CD4-positive, alpha-beta T cell (primary cell): ENCODE data around the gene MRPL44. TPM values are rescaled to one million over a fixed set of nuclear protein-coding genes. Genes with fewer than 3 reads are reported as not detected.
"Not testable (repeated sequence)": the region's sequence is repeated elsewhere in the genome, so short reads cannot be mapped to it uniquely, and the experiment has no call there.

ENCODE experiments used
- ATAC-seq: fragments of 200-7000 bp; cut with Tn5 transposase; one replicate; pipeline ENCODE4 v1.10.0; 2022; ENCODE audit warnings: mild to moderate bottlenecking; ENCODE audit not compliant: poor library complexity
- CTCF ChIA-PET: fragments of 350-600 bp; sonication (Branson Sonifier 250); formaldehyde crosslinking; loops from one replicate; lab custom pipeline; 2021; ENCODE audit warnings: antibody characterized with exemption, inconsistent platforms; lab: Charles Lee
- POLR2A ChIA-PET: fragments of 350-600 bp; sonication (Branson Sonifier 250); formaldehyde crosslinking; loops from one replicate; lab custom pipeline; 2021; ENCODE audit warnings: antibody characterized with exemption, inconsistent platforms; lab: Charles Lee
- DNase-seq, 14 experiments: peaks; one replicate each; pipeline ENCODE4 v3.0.0-alpha.2; 2013 to 2020; ENCODE audit warnings: mixed read lengths in 2 of 14
- H3K27ac ChIP-seq, 2 donors: one replicate each; pipeline versions ENCODE4 v1.5.1 to v1.7.0; 2013; ENCODE audit warnings: low read length in 2 of 2, low read depth in 1 of 2, mild to moderate bottlenecking in 1 of 2
- H3K27me3 ChIP-seq, 2 experiments: 1 replicate in 1 of 2; 2 replicates in 1 of 2; pipeline versions ENCODE4 v1.6.1 to v1.7.0; 2013; ENCODE audit warnings: low read length in 2 of 2, control low read depth in 1 of 2, mild to moderate bottlenecking in 1 of 2, moderate library complexity in 1 of 2; ENCODE audit not compliant: insufficient read depth in 2 of 2, control insufficient read depth in 1 of 2
- H3K36me3 ChIP-seq: one replicate; pipeline ENCODE4 v1.6.1; 2013; ENCODE audit warnings: low read length, control low read depth; ENCODE audit not compliant: insufficient read depth
- H3K4me1 ChIP-seq: one replicate; pipeline ENCODE4 v1.6.1; 2013; ENCODE audit warnings: low read length, control low read depth; ENCODE audit not compliant: insufficient read depth
- H3K4me3 ChIP-seq: one replicate; pipeline ENCODE4 v1.5.1; 2013; ENCODE audit warnings: mild to moderate bottlenecking, low read length, moderate library complexity
- H3K9me3 ChIP-seq, 2 experiments: 1 replicate in 1 of 2; 2 replicates in 1 of 2; pipeline versions ENCODE4 v1.6.1 to v1.7.0; 2013; ENCODE audit warnings: low read length in 2 of 2, mild to moderate bottlenecking in 2 of 2, control low read depth in 1 of 2, moderate library complexity in 1 of 2; ENCODE audit not compliant: control insufficient read depth in 1 of 2, insufficient read depth in 1 of 2
- H3K27ac Mint-ChIP-seq: one replicate; pipeline ENCODE4 v1.8.0; 2020; ENCODE audit warnings: mixed read lengths
- H3K27me3 Mint-ChIP-seq: one replicate; pipeline ENCODE4 v1.8.0; 2021; ENCODE audit warnings: mixed read lengths
- H3K36me3 Mint-ChIP-seq: one replicate; pipeline ENCODE4 v1.8.0; 2021; ENCODE audit warnings: low read depth, mixed read lengths
- H3K4me1 Mint-ChIP-seq: one replicate; pipeline ENCODE4 v1.8.0; 2021; ENCODE audit warnings: low read depth, mixed read lengths
- H3K4me3 Mint-ChIP-seq: one replicate; pipeline ENCODE4 v1.8.0; 2020; ENCODE audit warnings: mild to moderate bottlenecking, mixed read lengths
- H3K9me3 Mint-ChIP-seq: one replicate; pipeline ENCODE4 v1.8.0; 2020; ENCODE audit warnings: mixed read lengths
- intact Hi-C, 2 experiments: fragments of 100-400 bp; cut with DNase I in 1 of 2; cut with micrococcal nuclease in 1 of 2; formaldehyde crosslinking; loops; one replicate each; pipeline versions ENCODE4 v1.15.1 to v1.9.0; 2023 to 2025; cut with DNase I, micrococcal nuclease
- total RNA-seq, 174 experiments: library from RNA in 2 of 174; stranded (reverse) in 2 of 174; gene quantifications; one replicate each; pipeline ENCODE4 v1.2.3 and lab custom pipeline; 2021 to 2026
- TF ChIP-seq, protein P1 (sequence below): fragments of 200-600 bp; IDR thresholded peaks from one replicate; pipeline ENCODE4 v1.8.0; 2022; ENCODE audit warnings: antibody characterized with exemption, mild to moderate bottlenecking

MRPL44 gene
- total RNA-seq, 2 experiments from 2014 or later: 40.0 to 40.1 TPM

DNA sequence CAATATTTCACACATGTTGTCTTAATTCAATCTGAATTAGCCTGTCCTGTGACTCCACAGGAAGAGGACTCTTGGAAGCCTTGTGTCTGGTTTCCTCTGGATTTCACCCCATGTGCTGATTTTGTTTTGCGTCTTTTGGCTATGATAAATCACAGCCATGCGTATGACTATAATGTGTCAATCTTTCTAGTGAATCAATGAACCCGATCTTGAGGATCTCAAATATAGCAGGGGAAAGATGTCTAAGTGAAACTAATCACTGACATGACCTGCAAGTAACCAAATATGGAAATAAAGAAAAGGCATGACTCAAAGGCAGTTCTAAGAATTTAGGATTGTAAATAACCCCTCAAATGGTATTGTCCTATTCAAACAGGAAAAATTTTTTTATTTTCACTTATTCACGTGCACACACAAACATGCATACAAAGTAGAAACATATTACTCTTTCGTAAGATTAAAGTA is 20.4 kb upstream of the MRPL44 start:
- no peak overlapping the region for H3K4me3 Mint-ChIP-seq
- no peak for ATAC-seq
- Histone ChIP-seq H3K4me1 (peaks cover 24% of the 10 kb centered on the region), H3K36me3 (no peaks in the 10 kb centered on the region), H3K27me3 (no peaks in the 10 kb centered on the region), H3K9me3 (no peaks in the 10 kb centered on the region), H3K27ac (no peak overlapping the region), H3K4me3 (no peak overlapping the region)
- TF ChIP-seq, protein P1, sequence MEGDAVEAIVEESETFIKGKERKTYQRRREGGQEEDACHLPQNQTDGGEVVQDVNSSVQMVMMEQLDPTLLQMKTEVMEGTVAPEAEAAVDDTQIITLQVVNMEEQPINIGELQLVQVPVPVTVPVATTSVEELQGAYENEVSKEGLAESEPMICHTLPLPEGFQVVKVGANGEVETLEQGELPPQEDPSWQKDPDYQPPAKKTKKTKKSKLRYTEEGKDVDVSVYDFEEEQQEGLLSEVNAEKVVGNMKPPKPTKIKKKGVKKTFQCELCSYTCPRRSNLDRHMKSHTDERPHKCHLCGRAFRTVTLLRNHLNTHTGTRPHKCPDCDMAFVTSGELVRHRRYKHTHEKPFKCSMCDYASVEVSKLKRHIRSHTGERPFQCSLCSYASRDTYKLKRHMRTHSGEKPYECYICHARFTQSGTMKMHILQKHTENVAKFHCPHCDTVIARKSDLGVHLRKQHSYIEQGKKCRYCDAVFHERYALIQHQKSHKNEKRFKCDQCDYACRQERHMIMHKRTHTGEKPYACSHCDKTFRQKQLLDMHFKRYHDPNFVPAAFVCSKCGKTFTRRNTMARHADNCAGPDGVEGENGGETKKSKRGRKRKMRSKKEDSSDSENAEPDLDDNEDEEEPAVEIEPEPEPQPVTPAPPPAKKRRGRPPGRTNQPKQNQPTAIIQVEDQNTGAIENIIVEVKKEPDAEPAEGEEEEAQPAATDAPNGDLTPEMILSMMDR: no peak
- intact Hi-C loops: no loop called here
- peaks cover 8% of the 10 kb centered on the region for H3K36me3 Mint-ChIP-seq
- no peak for DNase-seq
- CTCF ChIA-PET: interaction anchor here (0.6 kb wide), 1 partner anchor 24 kb away, joined by 3 read pairs; no protein-coding TSS in a partner anchor
- peaks cover 73% of the 10 kb centered on the region for H3K4me1 Mint-ChIP-seq
- H3K9me3 Mint-ChIP-seq: no peaks in the 10 kb centered on the region
- peak overlapping the region; percentile 37 for H3K27ac Mint-ChIP-seq
- POLR2A ChIA-PET: no interaction called here
- H3K27me3 Mint-ChIP-seq: no peaks in the 10 kb centered on the region

DNA sequence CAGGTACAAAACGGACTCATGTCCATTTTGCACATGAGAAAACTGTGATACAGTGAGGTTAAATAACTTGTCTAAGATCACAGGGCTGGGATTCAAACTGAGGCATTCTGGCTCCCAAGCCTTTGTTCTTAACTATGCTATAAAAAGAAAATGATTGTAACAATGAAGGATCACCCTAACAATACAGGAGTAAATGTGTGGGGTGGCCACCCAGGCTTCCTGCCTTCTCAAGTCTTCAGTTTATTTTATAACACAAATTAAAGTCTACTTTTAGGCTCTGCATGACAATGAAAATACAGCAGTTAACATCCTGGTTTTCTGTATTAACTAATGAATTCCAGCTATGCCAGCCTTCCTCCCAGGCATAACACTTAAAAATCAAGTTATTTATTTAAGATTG is 19.7 kb upstream of the MRPL44 start:
- CTCF ChIA-PET: interaction anchor here (1.5 kb wide), 1 partner anchor 33 kb away, joined by 4 read pairs; no protein-coding TSS in a partner anchor
- intact Hi-C loops: no loop called here
- ATAC-seq: no peak

DNA sequence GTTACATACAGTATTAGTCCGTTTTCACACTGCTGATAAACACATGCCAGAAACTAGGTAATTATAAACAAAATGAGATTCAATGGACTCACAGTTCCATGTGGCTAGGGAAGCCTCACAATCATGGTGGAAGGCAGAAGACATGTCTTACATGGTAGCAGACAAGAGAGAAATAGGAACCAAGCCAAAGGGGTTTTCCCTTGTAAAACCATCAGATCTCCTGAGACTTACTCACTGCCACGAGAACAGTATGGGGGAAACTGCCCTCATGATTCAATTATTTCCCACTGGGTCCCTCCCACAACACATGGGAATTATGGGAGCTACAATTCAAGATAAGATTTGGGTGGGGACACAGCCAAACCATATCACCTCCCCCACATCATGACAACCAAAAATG is 17.8 kb upstream of the MRPL44 start:
- peaks cover 17% of the 10 kb centered on the region for H3K36me3 Mint-ChIP-seq
- CTCF ChIA-PET, H3K27me3 ChIP-seq, H3K27me3 Mint-ChIP-seq, ATAC-seq, H3K9me3 Mint-ChIP-seq, POLR2A ChIA-PET, H3K27ac Mint-ChIP-seq, H3K4me3 ChIP-seq, H3K36me3 ChIP-seq, H3K9me3 ChIP-seq, intact Hi-C loops, H3K27ac ChIP-seq: not testable (repeated sequence)
- H3K4me1 ChIP-seq: peaks cover 42% of the 10 kb centered on the region
- H3K4me3 Mint-ChIP-seq: peak overlapping the region; percentile 18
- H3K4me1 Mint-ChIP-seq: peaks cover 76% of the 10 kb centered on the region
- peak in 2 of 14 experiments; percentile 51 to 64 for DNase-seq

More for the DNA sequence above, 19.7 kb upstream of the MRPL44 start:
- Mint-ChIP-seq H3K4me3 (no peak overlapping the region), H3K4me1 (peaks cover 72% of the 10 kb centered on the region), H3K9me3 (no peaks in the 10 kb centered on the region), H3K27ac (peak overlapping the region; percentile 37), H3K36me3 (peaks cover 9% of the 10 kb centered on the region), H3K27me3 (no peaks in the 10 kb centered on the region)
- DNase-seq: no peak
- Histone ChIP-seq H3K27ac (no peak overlapping the region), H3K4me1 (peaks cover 29% of the 10 kb centered on the region), H3K9me3 (no peaks in the 10 kb centered on the region), H3K36me3 (no peaks in the 10 kb centered on the region), H3K27me3 (no peaks in the 10 kb centered on the region), H3K4me3 (no peak overlapping the region)
- TF ChIP-seq, protein P1: no peak
- POLR2A ChIA-PET: no interaction called here
